HG03439 (cell line): Measurements from ENCODE around the gene TRIOBP.

Source experiments
- ATAC-seq: cut with Tn5 transposase; IDR thresholded peaks from one replicate; pipeline ENCODE4 v1.9.1; 2021; ENCODE audit warnings: mild to moderate bottlenecking, moderate library complexity; ENCODE audit not compliant: unreplicated experiment

The TRIOBP gene

DNA sequence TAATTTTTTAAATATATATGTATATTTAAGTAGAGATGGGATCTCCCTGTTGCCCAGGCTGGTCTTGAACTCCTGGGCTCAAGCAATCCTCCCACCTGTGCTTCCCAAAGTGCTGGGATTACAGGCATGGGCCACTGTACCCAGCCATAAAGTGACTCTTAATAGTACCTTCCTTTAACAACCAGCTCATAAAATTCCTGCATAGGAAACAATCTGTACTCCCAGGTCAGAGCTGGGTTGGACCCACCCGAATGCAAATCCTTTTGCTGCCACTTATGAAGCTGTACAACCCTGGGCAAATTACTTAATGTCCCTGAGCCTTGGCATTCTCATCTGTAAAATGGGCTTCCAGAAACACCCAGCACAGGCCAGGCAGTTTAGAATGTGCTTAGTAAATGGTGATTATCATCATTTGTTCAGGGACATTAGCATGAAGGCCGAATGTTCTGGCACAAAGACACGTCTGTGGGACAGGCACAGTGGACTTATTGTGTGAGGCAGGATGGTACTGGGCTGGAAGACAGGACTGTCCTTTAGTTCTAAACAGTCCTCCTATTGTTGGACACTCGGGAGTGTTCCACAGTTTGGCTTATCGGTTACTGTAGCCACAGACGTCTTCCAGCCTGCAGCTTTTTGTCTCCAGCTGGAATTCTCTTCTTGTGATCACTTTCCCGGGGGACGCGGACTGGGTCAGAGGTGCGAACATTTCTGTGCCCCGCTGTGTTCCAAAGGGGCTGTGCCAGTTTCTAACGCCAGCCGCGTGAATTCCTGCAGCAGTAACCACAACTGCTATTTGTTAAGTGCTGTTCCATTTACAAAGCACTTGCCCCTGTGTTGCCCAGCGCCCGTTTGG is 32.4 kb upstream of the TRIOBP start:
- no peak for ATAC-seq

- ATAC-seq: no peak
Measured at GRCh38 chr22:37665487-37665886, 31.4 kb upstream of the TRIOBP start.

DNA sequence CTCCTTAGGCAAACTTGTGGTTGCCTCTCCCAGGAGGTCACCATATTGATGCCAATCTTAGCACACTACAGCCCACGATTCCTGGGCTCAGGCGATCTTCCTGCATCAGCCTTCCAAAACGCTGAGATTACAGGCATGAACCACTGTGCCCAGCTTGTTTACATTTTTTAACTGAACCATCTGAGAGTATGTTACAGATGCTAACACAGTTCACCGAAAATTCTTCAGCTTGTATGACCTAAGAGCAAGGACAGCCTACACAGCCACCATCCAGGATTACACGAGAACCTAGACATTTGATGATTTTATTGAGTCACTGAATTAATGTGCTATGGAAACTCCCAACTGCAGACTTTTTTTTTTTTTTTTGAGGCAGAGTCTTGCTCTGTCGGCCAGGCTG is 27.3 kb upstream of the TRIOBP start:
- ATAC-seq: no peak

DNA sequence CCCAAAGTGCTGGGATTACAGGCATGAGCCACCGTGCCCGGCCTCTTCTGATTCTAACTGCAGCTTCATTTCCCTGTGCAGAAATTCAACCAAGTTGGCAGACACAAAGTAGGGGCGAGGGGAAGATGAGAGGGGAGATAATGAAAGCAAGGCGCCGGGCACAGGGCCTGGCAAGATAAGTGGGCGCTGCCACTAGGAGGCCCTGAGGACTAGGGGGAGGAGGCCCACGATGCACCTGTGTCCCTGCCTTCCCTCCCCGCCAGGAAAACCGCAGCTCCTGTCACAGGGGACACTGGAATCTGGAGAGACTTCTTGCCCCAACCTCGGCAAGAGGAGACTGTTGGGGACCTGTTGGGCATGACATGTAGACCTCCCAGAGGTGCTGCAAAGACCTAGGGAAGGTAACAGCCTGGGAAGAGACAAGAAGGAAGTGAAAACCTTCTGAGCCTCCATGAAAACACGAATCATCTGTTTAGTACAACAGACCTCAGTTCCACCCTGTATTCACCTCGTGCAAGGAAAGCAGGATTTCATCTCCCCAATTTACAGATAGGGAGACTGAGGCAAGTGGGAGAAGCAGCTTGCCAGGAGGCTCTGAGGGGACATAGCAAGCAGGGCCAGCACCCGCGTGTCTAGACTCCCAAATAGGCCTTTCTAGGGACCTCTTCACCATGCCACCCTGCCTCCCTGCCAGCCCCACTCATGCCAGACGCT is 24.5 kb upstream of the TRIOBP start:
- no peak for ATAC-seq

DNA sequence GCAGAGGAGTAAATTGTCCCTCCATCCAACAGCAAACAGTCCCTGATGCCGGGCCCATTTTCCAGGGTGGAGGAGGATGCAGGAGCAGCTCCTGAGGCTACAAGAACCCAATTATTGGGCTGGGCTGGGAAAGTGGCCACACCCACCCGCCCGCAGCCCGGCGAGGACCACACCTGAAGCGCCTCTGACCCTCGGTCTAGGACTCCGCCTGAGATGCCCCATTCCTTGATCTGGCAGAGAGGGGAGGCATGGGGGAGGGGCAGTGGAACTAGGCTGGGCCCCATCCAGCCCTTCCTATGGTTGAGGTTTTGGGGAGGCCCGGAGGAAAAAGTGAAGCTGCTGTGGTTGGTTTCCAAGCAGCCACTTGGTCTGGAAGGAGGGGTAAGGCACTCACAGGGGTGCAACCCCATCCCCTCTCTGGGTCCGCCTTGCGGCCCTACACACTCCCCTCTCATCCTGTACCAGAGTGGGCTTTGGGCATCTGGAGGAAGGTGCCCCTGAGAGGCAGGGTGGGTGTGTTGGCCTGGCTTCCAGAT is 23.9 kb upstream of the TRIOBP start:
- ATAC-seq: no peak

DNA sequence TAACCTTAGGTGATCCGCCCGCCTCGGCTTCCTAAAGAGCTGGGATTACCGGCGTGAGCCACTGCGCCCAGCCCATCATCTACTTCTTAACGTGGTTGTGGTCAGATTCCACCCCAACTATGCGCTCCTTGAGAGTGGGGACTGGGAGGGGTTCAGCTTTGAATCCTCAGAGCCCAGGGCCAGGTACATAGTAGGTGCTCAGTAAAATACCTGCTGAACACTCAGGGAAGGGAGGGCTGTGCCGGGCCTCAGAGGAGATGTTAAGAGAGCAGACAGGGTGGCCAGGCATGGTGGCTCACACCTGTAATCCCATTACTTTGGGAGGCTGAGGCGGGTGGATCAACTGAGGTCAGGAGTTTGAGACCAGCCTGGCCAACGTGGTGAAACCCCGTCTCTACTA is 22.6 kb upstream of the TRIOBP start:
- no peak for ATAC-seq

GRCh38 chr22:37674951-37675929 is 21.6 kb upstream of the TRIOBP start, which contains the start of gene LGALS1:
TSS of gene LGALS1 (plus strand) at chr22:37675636. CDS start at chr22:37675703, 67 bp downstream.
- no peak for ATAC-seq

- ATAC-seq: peak; percentile 7
Measured at GRCh38 chr22:37675930-37676735, 20.7 kb upstream of the TRIOBP start.

GRCh38 chr22:37676736-37677492 is 19.9 kb upstream of the TRIOBP start:
- peak; percentile 62 for ATAC-seq

DNA sequence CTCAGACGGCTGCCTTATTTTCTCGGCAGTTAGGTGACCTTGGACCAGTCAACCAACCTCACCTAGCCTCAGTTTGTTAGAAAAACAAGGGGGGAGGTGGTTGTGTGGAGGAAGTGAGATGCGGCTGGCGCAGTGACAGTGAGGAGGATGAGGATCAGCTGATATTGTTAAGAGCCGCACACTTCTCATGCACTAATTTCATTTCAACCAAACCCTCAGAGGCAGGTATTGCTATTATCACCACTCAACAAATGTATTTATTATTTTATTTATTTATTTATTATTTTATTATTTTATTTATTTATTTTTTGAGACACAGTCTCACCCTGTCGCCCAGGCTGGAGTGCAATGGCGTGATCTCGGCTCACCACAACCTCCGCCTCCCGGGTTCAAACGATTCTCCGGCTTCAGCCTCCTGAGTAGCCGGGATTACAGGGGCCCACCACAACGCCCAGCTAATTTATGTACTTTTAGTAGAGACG is 19.3 kb upstream of the TRIOBP start:
- ATAC-seq: no peak

- ATAC-seq: no peak
Measured at GRCh38 chr22:37678372-37678771, 18.5 kb upstream of the TRIOBP start.

- ATAC-seq: no peak
Measured at GRCh38 chr22:37679670-37680069, 17.2 kb upstream of the TRIOBP start.

- no peak for ATAC-seq
Measured at GRCh38 chr22:37680191-37680851, 16.5 kb upstream of the TRIOBP start.

- ATAC-seq: no peak
Measured at GRCh38 chr22:37681001-37681424, 15.8 kb upstream of the TRIOBP start.

DNA sequence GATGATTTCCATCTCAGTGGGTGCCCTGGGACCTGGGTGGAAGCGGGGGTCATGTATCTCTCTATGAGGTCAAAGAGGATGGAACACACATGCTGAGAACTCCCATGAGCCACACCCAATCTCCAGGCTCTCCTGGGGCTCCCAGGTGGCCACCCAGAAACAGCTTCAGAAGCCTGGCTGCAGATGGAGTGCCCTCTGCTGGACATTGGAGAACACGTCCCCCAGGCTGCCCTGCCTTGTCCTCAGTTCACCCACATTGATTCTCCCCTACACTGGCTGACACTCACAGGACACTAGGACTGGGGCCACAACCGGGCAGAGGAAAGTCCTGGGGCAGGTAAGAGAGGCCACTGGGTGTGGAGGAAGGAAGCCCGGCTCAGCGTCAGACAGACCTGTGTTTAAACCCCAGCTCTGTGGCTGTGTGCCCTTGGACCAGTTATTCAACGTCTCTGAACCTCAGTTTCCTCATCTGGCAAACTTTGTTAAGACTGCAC is 15.2 kb upstream of the TRIOBP start:
- ATAC-seq: no peak

DNA sequence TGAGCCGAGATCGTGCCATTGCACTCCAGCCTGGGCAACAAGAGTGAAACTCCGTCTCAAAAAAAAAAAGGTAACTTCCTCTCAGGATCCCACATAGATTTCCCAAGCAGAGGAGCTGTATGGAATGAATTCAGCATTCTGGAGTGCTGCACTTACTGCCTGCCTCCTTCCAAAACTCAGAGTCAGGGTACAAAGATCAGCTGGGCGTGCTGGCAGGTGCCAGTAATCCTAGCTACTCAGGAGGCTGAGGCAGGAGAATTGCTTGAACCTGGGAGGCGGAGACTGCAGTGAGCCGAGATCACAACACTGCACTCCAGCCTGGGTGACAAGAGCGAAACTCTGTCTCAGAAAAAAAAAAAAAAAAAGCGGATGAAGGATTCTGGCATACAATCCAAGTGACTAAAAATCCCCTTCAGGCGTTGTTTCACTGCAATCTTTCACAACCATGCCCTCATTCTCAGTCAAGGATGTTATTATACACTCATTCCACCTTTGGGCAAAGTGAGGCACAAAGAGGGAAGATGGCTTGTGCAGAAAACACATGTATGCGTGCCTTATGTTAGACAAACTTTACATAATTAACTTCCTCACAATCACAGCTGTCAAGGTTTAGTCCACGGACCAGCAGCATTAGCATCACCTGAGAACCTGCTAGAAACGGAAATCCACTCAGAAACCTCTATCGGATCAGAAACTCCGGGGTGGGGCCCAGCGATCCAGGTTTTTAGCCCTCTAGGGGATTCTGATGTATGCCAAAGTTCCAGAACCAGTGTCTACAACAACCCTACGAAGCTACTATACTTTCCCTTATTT is 11.8 kb upstream of the TRIOBP start:
- no peak for ATAC-seq
